Measurements from ENCODE around the gene OR9A2. TPM values are rescaled to one million over a fixed set of nuclear protein-coding genes. Genes with fewer than 3 reads are reported as not detected.

OR9A2 gene
- total RNA-seq (under 1 TPM in 1 of 2 donors, not detected in 1; 0.48 TPM), polyA plus RNA-seq (not detected)
- long read RNA-seq, donor 1, result 0 reads
- long read RNA-seq, donor 2, result 0 reads

- no peaks in the 10 kb centered on the region for H3K9me3 ChIP-seq (ENCODE audit: control insufficient read depth, low read length)
- no peak for ATAC-seq (ENCODE audit: low FRiP score)
- H3K4me1 ChIP-seq (ENCODE audit: control insufficient read depth in 1 of 2, insufficient read depth in 2 of 2, low read length in 2 of 2), result no peaks in the 10 kb centered on the region
- H3K27ac ChIP-seq (ENCODE audit: low read depth in 1 of 2, low read length in 2 of 2), result no peak within 1 kb of the TSS
- 93 to 96% methylated on average over 1 of the region's 1 CpG for WGBS, 2 donors
- no peak within 1 kb of the TSS for H3K4me3 ChIP-seq (ENCODE audit: low read length in 2 of 2)
- no peaks in the 10 kb centered on the region for H3K36me3 ChIP-seq (ENCODE audit: control insufficient read depth in 1 of 2, insufficient read depth in 2 of 2, low read length in 1 of 2)
- DNase-seq, result no peak
- no peaks in the 10 kb centered on the region for H3K27me3 ChIP-seq (ENCODE audit: control insufficient read depth in 1 of 2, insufficient read depth in 2 of 2, low read length in 1 of 2)
- intact Hi-C loops (cut with DNase I), result no loop called here
Measured at GRCh38 chr7:143027032-143027431, at the start of gene OR9A2. OR9A2 (minus strand) TSS chr7:143027132; CDS start chr7:143027132, 0 bp downstream.

- no peaks in the 10 kb centered on the region for H3K36me3 ChIP-seq (ENCODE audit: control insufficient read depth in 1 of 2, insufficient read depth in 2 of 2, low read length in 1 of 2)
- H3K4me3 ChIP-seq (ENCODE audit: low read length in 2 of 2), result no peak overlapping the region
- no peaks in the 10 kb centered on the region for H3K27me3 ChIP-seq (ENCODE audit: control insufficient read depth in 1 of 2, insufficient read depth in 2 of 2, low read length in 1 of 2)
- intact Hi-C loops (cut with DNase I), result no loop called here
- H3K9me3 ChIP-seq (ENCODE audit: control insufficient read depth, low read length), result no peaks in the 10 kb centered on the region
- DNase-seq (no peak), ATAC-seq (ENCODE audit: low FRiP score) (no peak)
- no peaks in the 10 kb centered on the region for H3K4me1 ChIP-seq (ENCODE audit: control insufficient read depth in 1 of 2, insufficient read depth in 2 of 2, low read length in 2 of 2)
- no peak overlapping the region for H3K27ac ChIP-seq (ENCODE audit: low read depth in 1 of 2, low read length in 2 of 2)
Measured at GRCh38 chr7:143074141-143074540, 47.2 kb upstream of the OR9A2 start.

- Histone ChIP-seq H3K4me1 (ENCODE audit: control insufficient read depth in 1 of 2, insufficient read depth in 2 of 2, low read length in 2 of 2) (no peaks in the 10 kb centered on the region), H3K27ac (ENCODE audit: low read depth in 1 of 2, low read length in 2 of 2) (no peak overlapping the region), H3K9me3 (ENCODE audit: control insufficient read depth, low read length) (no peaks in the 10 kb centered on the region), H3K4me3 (ENCODE audit: low read length in 2 of 2) (no peak overlapping the region), H3K27me3 (ENCODE audit: control insufficient read depth in 1 of 2, insufficient read depth in 2 of 2, low read length in 1 of 2) (no peaks in the 10 kb centered on the region), H3K36me3 (ENCODE audit: control insufficient read depth in 1 of 2, insufficient read depth in 2 of 2, low read length in 1 of 2) (no peaks in the 10 kb centered on the region)
- DNase-seq, result no peak
- intact Hi-C loops (cut with DNase I), result no loop called here
- ATAC-seq (ENCODE audit: low FRiP score), result no peak
- WGBS, 2 donors, result 71 to 76% methylated on average over 3 of the region's 3 CpGs
Measured at GRCh38 chr7:143073556-143073955, 46.6 kb upstream of the OR9A2 start.

DNA sequence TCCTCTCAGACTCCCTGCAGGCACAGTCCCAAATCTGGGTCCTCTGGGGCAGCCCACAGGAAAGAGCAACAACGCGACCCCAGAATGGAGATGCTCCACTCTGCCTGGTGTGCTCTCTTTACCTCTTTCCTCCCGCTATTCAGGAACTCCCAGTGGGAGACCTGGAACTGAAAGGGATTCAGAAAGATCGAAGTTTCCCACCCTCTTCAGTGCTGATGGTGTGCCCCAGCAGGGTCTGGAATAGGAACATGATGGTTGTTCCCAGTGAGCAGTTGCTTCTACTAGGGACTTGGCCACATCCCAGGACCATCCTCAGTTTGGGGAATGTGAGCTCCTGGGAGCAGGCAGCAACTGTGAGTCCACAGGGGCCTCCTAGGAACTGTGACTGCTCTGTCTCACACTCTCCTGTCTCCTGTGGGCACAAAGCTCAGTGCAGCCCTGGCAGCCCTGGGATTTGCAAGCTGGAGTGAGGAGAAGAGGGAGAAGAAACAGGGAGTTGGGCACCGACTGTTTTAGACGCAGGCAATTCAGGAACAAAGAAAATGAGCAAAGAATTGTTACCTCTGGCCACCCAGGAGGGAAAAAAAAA, 43.1 kb upstream of the OR9A2 start:
- Histone ChIP-seq H3K27ac (ENCODE audit: low read depth in 1 of 2, low read length in 2 of 2) (no peak overlapping the region), H3K27me3 (ENCODE audit: control insufficient read depth in 1 of 2, insufficient read depth in 2 of 2, low read length in 1 of 2) (no peaks in the 10 kb centered on the region), H3K36me3 (ENCODE audit: control insufficient read depth in 1 of 2, insufficient read depth in 2 of 2, low read length in 1 of 2) (no peaks in the 10 kb centered on the region), H3K9me3 (ENCODE audit: control insufficient read depth, low read length) (no peaks in the 10 kb centered on the region), H3K4me3 (ENCODE audit: low read length in 2 of 2) (no peak overlapping the region), H3K4me1 (ENCODE audit: control insufficient read depth in 1 of 2, insufficient read depth in 2 of 2, low read length in 2 of 2) (no peaks in the 10 kb centered on the region)
- 57 to 64% methylated on average over 6 of the region's 6 CpGs for WGBS, 2 donors
- ATAC-seq (ENCODE audit: low FRiP score) (peak; percentile 48), DNase-seq (no peak)
- intact Hi-C loops (cut with DNase I), result no loop called here

DNA sequence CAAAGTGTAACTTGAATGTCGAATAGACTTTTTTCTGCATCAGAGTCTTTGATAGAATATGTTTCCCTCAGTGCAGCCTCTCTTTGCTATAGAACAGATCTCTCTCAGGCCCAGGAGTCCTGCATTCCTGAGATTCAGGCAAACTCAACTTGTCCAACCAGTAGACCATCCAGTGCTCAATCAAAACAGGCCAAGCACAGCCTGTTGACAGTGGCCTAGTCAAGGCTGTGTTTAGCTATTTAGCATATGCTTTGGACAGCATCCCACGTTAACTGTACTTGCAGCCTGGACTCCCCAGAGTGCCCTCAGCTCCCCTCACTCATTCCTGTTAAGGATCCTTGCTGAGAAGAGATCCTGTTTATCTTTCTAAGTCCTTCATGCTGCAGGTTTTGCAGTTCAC, 41.5 kb upstream of the OR9A2 start:
- Histone ChIP-seq H3K4me1 (ENCODE audit: control insufficient read depth in 1 of 2, insufficient read depth in 2 of 2, low read length in 2 of 2) (no peaks in the 10 kb centered on the region), H3K9me3 (ENCODE audit: control insufficient read depth, low read length) (no peaks in the 10 kb centered on the region), H3K27me3 (ENCODE audit: control insufficient read depth in 1 of 2, insufficient read depth in 2 of 2, low read length in 1 of 2) (no peaks in the 10 kb centered on the region), H3K36me3 (ENCODE audit: control insufficient read depth in 1 of 2, insufficient read depth in 2 of 2, low read length in 1 of 2) (no peaks in the 10 kb centered on the region), H3K4me3 (ENCODE audit: low read length in 2 of 2) (no peak overlapping the region), H3K27ac (ENCODE audit: low read depth in 1 of 2, low read length in 2 of 2) (no peak overlapping the region)
- intact Hi-C loops (cut with DNase I), result no loop called here
- WGBS, 2 donors, result 69 to 80% methylated on average over 2 of the region's 2 CpGs
- DNase-seq, result no peak
- no peak for ATAC-seq (ENCODE audit: low FRiP score)

- H3K4me1 ChIP-seq (ENCODE audit: control insufficient read depth in 1 of 2, insufficient read depth in 2 of 2, low read length in 2 of 2), result no peaks in the 10 kb centered on the region
- intact Hi-C loops (cut with DNase I), result no loop called here
Measured at GRCh38 chr7:143063741-143064140, 36.8 kb upstream of the OR9A2 start.

GRCh38 chr7:143055754-143056153, 28.8 kb upstream of the OR9A2 start:
- DNase-seq (no peak), ATAC-seq (ENCODE audit: low FRiP score) (no peak)
- Histone ChIP-seq H3K4me1 (ENCODE audit: control insufficient read depth in 1 of 2, insufficient read depth in 2 of 2, low read length in 2 of 2) (no peaks in the 10 kb centered on the region), H3K36me3 (ENCODE audit: control insufficient read depth in 1 of 2, insufficient read depth in 2 of 2, low read length in 1 of 2) (no peaks in the 10 kb centered on the region), H3K4me3 (ENCODE audit: low read length in 2 of 2) (no peak overlapping the region), H3K27me3 (ENCODE audit: control insufficient read depth in 1 of 2, insufficient read depth in 2 of 2, low read length in 1 of 2) (no peaks in the 10 kb centered on the region), H3K9me3 (ENCODE audit: control insufficient read depth, low read length) (no peaks in the 10 kb centered on the region), H3K27ac (ENCODE audit: low read depth in 1 of 2, low read length in 2 of 2) (no peak overlapping the region)
- intact Hi-C loops (cut with DNase I), result no loop called here

More at GRCh38 chr7:143063741-143064140, 36.8 kb upstream of the OR9A2 start:
- DNase-seq (no peak), ATAC-seq (ENCODE audit: low FRiP score) (no peak)
- no peak overlapping the region for H3K4me3 ChIP-seq (ENCODE audit: low read length in 2 of 2)
- no peak overlapping the region for H3K27ac ChIP-seq (ENCODE audit: low read depth in 1 of 2, low read length in 2 of 2)
- no peaks in the 10 kb centered on the region for H3K36me3 ChIP-seq (ENCODE audit: control insufficient read depth in 1 of 2, insufficient read depth in 2 of 2, low read length in 1 of 2)
- no peaks in the 10 kb centered on the region for H3K27me3 ChIP-seq (ENCODE audit: control insufficient read depth in 1 of 2, insufficient read depth in 2 of 2, low read length in 1 of 2)
- no peaks in the 10 kb centered on the region for H3K9me3 ChIP-seq (ENCODE audit: control insufficient read depth, low read length)
- 81 to 83% methylated on average over 3 of the region's 3 CpGs for WGBS, 2 donors

DNA sequence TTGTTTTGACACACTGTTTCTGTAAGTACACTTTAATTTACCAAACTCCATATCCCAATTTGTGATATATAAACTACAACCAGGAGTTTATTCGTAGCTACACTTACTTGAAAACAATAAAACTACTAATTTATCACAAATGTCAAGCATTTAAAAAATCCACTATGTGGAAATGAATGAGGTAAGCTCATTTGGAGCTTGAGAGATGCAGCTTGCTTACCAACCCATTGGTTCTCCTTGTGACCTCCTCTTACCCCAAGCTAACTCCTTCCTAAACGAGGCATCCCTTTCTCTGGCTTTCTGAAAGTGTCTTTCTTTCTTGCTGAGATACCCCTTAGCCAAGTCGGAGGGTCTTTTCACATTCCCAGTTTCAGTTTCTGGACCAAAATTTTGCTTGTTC, 27.7 kb upstream of the OR9A2 start:
- DNase-seq, result no peak
- no peaks in the 10 kb centered on the region for H3K9me3 ChIP-seq (ENCODE audit: control insufficient read depth, low read length)
- intact Hi-C loops (cut with DNase I), result no loop called here
- ATAC-seq (ENCODE audit: low FRiP score), result no peak
- H3K4me3 ChIP-seq (ENCODE audit: low read length in 2 of 2), result no peak overlapping the region
- H3K36me3 ChIP-seq (ENCODE audit: control insufficient read depth in 1 of 2, insufficient read depth in 2 of 2, low read length in 1 of 2), result no peaks in the 10 kb centered on the region
- H3K4me1 ChIP-seq (ENCODE audit: control insufficient read depth in 1 of 2, insufficient read depth in 2 of 2, low read length in 2 of 2), result no peaks in the 10 kb centered on the region
- 72 to 77% methylated on average over 3 of the region's 3 CpGs for WGBS, 2 donors
- no peaks in the 10 kb centered on the region for H3K27me3 ChIP-seq (ENCODE audit: control insufficient read depth in 1 of 2, insufficient read depth in 2 of 2, low read length in 1 of 2)
- H3K27ac ChIP-seq (ENCODE audit: low read depth in 1 of 2, low read length in 2 of 2), result no peak overlapping the region

DNA sequence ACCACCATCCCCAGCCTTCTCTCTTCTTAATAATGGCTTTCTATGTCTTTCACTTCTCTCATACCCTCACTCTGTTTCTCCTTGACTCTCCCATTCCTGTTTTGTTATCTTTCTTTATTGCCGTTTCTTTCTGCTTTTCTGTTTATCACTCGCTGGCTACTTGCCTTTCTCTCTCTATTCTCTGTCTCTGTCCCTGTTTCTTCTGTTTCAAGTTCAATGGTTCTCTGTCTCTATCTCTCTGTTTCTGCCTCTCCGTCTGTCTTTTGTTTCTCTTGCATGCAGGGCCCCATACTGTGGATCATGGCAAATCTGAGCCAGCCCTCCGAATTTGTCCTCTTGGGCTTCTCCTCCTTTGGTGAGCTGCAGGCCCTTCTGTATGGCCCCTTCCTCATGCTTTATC, 25.1 kb upstream of the OR9A2 start, which contains the start of gene OR6V1:
Gene OR6V1 (plus strand): TSS at position 301 of the 400 bp plus-strand sequence. CDS start 0 bp downstream, at position 301.
- Histone ChIP-seq H3K9me3 (ENCODE audit: control insufficient read depth, low read length) (no peaks in the 10 kb centered on the region), H3K36me3 (ENCODE audit: control insufficient read depth in 1 of 2, insufficient read depth in 2 of 2, low read length in 1 of 2) (no peaks in the 10 kb centered on the region), H3K4me3 (ENCODE audit: low read length in 2 of 2) (no peak within 1 kb of the TSS), H3K4me1 (ENCODE audit: control insufficient read depth in 1 of 2, insufficient read depth in 2 of 2, low read length in 2 of 2) (no peaks in the 10 kb centered on the region), H3K27me3 (ENCODE audit: control insufficient read depth in 1 of 2, insufficient read depth in 2 of 2, low read length in 1 of 2) (no peaks in the 10 kb centered on the region), H3K27ac (ENCODE audit: low read depth in 1 of 2, low read length in 2 of 2) (no peak within 1 kb of the TSS)
- no peak for DNase-seq
- 89 to 93% methylated on average over 4 of the region's 4 CpGs for WGBS, 2 donors
- no peak for ATAC-seq (ENCODE audit: low FRiP score)
- intact Hi-C loops (cut with DNase I), result no loop called here

Data from aorta (tissue), 5 donors.